HEK293 (cell line): Measurements from ENCODE around the gene GHITM.
"Not testable (repeated sequence)": the region's sequence is repeated elsewhere in the genome, so short reads cannot be mapped to it uniquely, and the experiment has no call there.

Experiments used
- CTCF ChIP-seq: fragments of 450-650 bp; formaldehyde crosslinking; IDR thresholded peaks from 2 replicates; pipeline ENCODE4 v1.5.1; 2016; ENCODE audit warnings: missing biosample characterization, missing genetic modification characterization
- REST ChIP-seq: fragments of 450-650 bp; formaldehyde crosslinking; IDR thresholded peaks from 2 replicates; pipeline ENCODE4 v1.5.1; 2016; ENCODE audit warnings: missing biosample characterization, missing genetic modification characterization
- YY1 ChIP-seq: fragments of 450-650 bp; formaldehyde crosslinking; IDR thresholded peaks from 2 replicates; pipeline ENCODE4 v1.5.1; 2018; ENCODE audit warnings: missing biosample characterization, missing genetic modification characterization
- ZBTB1 ChIP-seq: fragments of 450-650 bp; formaldehyde crosslinking; IDR thresholded peaks from 2 replicates; pipeline ENCODE4 v1.5.1; 2016; ENCODE audit warnings: missing biosample characterization, missing genetic modification characterization
- ZBTB17 ChIP-seq: fragments of 450-650 bp; formaldehyde crosslinking; IDR thresholded peaks from 2 replicates; pipeline ENCODE4 v1.5.1; 2016; ENCODE audit warnings: missing biosample characterization, missing genetic modification characterization
- ZNF140 ChIP-seq: fragments of 450-650 bp; formaldehyde crosslinking; IDR thresholded peaks from 2 replicates; pipeline ENCODE4 v1.5.1; 2016; ENCODE audit warnings: missing biosample characterization, missing genetic modification characterization
- ZNF223 ChIP-seq: fragments of 450-650 bp; formaldehyde crosslinking; IDR thresholded peaks from 2 replicates; pipeline ENCODE4 v1.5.1; 2016; ENCODE audit warnings: missing biosample characterization, missing genetic modification characterization
- ZNF335 ChIP-seq: fragments of 450-650 bp; formaldehyde crosslinking; conservative IDR thresholded peaks from 2 replicates; pipeline ENCODE4 v1.5.1; 2016; ENCODE audit warnings: missing biosample characterization, missing genetic modification characterization
- ZNF404 ChIP-seq: fragments of 450-650 bp; formaldehyde crosslinking; IDR thresholded peaks from 2 replicates; pipeline ENCODE4 v1.5.1; 2017; ENCODE audit warnings: missing biosample characterization, missing genetic modification characterization
- ZNF558 ChIP-seq: fragments of 450-650 bp; formaldehyde crosslinking; IDR thresholded peaks from 2 replicates; pipeline ENCODE4 v1.5.1; 2016; ENCODE audit warnings: missing biosample characterization, missing genetic modification characterization

- not testable (repeated sequence) for TF ChIP-seq YY1 (tag by site-specific recombination); ZNF558; CTCF; ZNF223; ZNF335 (tag by site-specific recombination); ZNF404; REST (tag by site-specific recombination); ZBTB1 (tag by site-specific recombination); ZNF140; ZBTB17 (tag by site-specific recombination)
These were observed 32.6 kb downstream of the GHITM start for GRCh38 chr10:84171700-84172466.
